HG03460 (cell line): ENCODE measurements around the gene CELF4.

ENCODE experiments used
- ATAC-seq: cut with Tn5 transposase; IDR thresholded peaks from one replicate; pipeline ENCODE4 v1.9.1; 2021; ENCODE audit not compliant: unreplicated experiment

Gene CELF4

DNA sequence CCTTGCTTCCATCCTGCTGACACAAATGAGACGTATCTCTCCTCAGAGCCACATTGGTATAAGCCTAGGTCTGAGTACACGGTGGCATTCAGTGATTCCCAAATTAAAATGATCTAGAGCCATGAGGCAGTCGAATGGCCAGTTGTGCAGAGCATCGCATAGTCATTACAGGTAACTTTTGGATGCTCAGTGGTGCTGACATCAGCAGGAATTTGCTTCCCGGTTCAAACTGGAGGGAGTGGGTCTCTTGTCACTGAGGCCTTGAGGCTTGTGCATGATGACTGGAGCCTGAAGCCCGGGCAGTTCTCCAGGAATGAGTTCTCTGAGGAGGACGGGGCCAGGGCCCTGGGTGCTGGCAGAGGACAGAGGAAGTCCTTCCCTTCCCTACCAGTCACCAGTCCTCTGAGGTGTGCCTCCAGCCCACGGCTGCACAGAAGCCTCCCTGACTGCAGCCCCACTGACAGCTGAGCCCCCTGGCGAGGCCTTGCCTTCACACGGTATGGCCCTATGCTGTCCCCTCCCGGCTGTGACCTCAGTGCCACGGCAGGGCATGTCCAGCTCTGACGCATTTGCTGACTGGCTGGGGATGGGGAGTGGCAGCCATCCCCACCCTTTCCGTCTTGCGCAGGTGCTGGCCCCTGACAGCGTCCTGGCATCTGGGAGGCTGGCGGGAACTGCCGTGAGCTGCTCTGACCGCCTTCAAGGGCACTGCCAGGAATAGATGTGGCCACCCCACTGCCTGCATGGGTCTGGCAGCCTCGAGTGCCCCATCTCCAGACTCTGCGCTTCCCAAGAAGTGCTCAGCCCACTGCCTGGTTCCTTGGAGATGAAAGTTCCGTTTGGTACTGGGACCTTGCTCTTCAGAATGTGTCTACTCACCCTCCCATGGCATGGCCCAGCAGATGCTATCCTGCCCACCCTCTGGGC, 117.4 kb downstream of the CELF4 start:
- ATAC-seq, result no peak

DNA sequence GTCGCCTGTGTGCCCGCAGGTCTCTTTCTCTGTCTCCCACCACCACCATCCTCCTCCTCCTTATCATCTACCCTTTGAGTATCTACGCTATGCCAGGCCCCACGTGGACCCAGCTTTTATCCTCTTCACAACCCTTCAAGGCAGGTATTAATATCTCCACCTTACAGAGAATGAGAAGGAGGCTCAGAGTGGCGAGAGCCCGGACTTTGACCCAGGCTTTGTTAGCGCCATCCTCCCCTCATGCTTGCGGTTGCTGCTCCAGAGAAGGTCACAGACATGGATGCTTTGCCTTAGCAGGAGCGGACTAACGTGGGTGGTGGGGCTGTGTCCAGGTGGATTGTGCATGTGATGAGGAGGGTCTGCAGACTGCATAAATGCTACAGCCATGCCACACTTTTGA, 119.8 kb downstream of the CELF4 start:
- no peak for ATAC-seq

DNA sequence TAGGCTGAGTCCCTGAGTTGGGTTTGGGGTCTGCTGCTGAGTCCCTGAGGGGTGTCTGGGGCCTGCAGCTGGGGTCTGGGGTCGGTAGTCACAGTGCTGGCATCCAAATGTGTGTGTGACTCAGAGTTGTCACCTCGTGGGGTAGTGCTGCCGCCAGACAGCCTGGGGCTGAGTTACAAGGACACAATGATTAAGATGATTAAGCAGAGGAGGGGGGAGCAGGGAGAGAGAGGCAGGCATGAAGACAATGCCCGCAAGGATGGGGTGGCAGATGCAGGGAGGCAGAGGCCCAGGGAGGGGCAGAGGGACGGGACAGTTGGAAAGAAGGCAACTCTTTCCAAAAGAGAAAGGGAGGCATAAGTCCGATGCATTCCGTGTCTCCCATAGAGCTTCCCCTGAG, 120.2 kb downstream of the CELF4 start:
- ATAC-seq, result no peak

DNA sequence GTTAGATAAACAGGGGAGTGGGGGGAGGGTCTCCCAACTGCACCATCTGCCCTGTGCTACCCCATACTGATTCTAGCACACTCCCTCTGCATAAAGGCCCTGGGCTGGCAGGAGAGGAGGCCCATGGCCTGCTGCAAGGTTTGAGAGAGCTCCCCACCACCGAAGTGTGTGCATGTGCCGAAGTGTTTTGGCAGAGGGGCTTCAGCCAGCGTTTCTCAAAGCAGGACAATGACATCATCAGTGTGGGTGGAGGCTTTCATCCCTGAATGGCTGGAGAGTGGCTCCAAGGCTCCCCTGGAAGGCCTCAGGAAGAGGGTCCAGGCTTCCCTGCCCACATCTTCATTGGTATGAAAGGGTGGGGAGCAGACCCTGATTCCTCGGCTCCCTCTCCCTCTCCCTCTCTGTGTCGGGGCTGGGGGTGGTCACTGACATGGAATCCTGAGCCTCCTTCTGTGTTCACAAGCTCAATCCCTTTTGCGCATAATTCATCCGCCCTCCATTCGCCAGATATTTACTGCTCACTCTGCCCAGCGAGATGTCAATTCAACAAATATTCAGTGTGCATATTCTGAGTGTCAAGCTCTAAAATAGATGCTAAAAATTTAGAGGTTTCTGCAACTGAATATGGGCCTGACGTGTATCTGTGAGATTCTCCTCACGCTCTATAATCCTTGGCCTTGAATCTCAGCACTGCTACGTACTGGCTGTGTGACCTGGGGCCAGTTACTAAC, 122.1 kb downstream of the CELF4 start:
- ATAC-seq, result no peak

DNA sequence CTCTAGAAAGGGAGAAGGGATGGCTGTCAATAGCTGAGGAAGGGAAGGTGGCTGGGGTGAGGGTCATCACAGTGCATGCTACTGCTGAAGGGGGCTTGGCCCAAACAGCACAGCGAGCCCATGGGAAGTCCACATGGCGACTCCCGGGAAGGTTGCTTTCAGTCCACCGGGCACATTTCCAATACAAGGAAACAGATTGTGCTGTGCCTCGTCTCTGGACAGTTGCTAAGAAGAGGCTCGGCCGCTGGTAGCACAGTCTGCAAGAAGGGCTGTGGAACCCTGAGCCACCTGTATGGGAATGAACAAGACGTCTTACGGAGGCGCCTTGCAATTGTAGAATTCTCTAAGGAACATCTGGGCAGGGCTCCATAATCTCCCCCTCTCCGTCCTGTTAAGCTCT, 123.1 kb downstream of the CELF4 start:
- ATAC-seq, result no peak

DNA sequence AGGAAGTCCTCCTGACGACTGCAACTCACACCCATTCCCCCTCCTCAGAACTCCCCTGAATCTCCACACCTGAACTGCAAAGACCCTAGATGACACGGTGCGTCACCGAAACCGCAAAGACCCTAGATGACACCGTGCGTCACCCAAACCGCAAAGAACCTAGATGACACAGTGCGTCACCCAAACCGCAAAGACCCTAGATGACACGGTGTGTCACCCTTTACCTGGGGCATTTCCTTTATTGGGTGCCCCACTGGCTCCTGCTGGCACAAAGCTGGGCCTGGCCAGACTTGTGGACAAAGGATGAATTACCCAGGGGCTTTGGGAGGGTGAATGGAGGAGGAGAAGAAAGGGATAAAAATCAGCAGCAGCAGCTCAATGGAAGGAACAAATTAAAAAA, 123.8 kb downstream of the CELF4 start:
- no peak for ATAC-seq

DNA sequence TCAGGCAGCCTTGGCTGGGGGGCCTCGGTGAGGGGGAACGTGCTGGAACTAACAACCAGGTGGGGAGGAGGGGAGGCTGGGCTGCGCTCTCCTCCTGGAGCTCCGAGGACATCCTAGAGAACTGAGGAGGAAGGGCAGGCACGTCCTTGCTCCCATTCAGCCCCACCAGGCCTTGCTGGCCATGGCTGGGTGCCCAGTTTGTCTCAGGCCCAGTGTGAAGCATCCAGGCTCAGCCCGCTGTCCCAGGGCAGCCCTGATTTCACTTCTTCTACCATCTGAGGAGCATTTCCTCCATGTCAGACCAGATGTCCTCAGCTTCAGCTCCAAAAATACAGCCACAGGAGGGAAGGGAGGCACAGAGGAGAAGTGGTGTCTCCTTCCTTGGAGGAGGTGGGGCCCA, 125.4 kb downstream of the CELF4 start:
- ATAC-seq, result no peak

DNA sequence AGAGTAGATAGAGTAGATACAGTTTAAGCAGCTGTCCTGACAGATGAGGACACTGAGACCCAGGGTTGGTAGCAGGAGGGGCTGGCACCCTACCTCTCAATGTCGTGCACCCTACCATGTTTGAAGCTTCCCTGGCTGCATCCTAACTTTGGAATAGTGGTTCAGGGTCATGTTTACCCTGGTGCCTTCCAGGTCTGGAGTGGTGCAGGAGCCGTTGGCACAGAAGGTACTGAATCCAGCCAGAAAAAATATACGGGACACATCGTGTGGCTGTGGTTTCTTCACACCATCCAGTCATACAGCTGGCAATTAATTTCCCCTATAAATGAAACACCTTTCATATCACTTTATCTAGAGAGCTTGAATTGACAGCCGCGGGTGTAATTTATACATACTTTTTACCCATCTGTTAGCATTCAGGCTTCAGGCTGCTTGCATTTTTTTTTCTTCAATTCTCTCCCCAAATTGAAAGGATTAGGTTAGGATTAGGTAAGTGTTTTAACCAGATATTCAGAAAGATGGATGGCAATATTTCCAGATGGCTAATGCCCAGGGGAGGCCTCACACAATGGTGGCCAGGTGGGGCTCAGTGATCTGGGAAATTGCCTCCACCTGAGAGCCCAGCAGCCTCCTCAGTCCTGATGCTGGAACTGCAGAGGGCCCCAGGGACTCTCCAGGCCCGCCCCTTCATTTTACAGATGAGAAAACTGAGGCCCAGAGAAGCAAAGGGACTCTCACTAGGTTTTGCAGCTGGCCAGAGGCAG, 127.0 kb downstream of the CELF4 start:
- ATAC-seq, result no peak

DNA sequence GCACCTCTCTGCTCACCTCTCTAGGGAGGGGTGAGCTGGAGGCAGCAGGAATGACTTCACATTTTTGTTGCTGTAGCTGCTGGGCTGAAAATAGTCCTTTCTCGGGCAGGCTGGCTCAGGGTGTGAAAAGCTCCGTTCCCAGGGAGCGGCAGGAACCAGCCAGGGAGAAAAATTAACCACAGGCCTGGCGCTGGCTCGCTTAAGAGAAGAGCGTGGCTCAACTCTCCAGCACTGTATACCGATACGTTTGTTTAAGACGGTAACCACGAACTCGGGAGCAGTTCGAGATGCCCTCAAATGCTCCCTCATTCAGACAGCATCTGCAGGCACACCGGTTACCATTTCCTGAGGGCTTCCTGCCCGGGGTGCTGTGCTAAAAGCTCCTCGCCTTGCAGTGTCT, 129.6 kb downstream of the CELF4 start:
- no peak for ATAC-seq

DNA sequence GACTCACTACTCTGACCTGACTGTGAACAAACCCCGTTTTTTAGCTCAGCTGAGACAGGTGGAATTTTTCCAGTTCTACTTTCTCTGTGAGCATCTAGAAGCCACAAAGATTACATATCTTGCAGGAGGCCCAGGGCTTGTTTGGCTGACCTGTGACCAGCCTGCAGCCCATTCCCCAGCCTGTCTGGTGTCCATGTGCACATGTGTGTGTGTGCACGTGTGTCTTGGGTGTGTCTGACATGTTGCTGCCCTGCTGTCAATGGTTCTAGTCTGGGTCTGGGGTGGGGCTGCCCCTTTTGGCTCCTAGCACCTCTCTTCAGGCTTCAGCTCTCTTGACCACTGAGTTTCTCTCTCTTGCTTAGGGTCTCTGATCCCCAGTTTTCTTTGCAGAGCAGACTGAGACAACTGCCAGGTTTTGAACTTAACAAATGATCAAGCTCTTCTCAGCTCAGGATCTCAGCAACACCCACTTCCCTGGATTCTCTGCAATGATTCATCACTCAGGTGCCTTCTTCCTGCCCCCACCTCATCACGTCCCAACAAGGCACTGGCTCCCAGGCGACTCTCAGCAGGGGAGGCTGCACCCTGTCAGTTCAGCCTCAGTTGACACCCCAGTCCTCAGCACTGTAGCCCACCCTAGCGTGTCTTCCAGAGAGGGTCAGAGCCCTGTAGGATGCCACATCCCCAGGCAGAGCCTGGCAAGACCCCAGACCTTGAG, 130.3 kb downstream of the CELF4 start:
- ATAC-seq, result no peak

DNA sequence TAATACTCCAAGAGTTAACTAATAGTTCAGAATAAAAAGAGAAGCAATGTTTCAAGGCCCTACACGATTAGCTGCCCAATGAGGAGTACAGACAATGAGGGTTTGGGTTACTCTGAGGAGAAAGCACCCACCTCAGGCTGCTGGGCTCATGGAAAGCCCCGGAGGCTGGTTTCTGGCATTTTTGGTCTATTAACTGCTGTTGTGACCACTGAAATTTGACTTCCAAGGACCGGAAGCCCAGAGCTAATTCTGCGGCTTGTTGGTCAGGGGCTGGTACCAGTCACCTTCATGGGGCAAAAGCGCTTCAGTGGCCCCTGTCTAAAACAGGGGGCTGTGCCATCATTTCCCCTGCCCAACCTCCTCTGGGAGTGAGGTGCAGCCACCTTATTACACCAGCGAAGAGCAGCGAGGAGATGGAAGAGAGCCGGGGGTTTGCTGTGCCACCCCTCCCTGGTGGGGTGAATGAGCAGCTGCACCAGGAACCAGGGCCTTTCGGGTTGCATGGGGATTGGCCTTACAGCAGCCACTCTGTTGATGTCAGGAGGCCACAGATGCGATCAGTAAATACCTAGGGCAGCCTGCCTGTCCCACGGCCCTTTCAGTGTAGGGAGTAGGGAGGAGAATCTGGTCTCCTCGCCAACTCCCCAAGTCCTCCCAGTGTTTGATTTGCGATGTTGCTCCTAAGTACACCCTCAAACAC, 131.3 kb downstream of the CELF4 start:
- ATAC-seq, result no peak

DNA sequence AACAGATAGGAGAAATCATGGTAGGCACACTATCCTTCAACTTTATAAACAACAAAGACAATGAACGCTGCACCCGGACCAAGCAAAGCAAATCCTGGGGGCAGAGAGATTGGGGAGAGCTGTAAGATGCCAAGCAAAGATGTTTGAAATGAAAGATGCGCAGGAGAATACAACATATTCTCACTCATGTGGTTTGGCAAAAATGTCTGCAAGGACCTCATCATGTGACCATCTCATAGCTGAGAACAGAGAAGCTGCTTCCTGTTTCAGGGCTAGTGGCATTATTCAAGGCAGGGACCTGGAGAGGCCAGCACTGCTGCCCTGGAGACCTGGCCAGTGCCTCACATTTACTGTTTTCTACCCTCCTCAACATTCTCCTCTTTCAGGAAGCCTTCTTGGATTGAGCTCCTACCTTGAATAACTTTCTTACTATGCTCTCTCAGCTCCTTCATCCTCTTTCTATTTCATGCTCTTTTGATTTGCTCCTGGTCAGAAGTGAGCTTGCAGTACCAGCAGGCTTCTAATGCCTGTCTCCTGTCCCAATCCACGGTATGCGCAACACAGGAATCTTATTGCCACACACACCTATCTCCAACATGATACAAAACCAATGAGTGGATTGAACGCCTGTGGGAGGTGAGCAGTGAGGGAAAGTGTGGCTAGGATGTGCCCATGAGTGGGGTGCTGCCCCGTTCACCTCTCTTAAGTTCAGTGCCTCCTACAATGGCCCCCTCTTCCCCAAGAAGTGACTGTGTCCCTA, 133.0 kb downstream of the CELF4 start:
- no peak for ATAC-seq

DNA sequence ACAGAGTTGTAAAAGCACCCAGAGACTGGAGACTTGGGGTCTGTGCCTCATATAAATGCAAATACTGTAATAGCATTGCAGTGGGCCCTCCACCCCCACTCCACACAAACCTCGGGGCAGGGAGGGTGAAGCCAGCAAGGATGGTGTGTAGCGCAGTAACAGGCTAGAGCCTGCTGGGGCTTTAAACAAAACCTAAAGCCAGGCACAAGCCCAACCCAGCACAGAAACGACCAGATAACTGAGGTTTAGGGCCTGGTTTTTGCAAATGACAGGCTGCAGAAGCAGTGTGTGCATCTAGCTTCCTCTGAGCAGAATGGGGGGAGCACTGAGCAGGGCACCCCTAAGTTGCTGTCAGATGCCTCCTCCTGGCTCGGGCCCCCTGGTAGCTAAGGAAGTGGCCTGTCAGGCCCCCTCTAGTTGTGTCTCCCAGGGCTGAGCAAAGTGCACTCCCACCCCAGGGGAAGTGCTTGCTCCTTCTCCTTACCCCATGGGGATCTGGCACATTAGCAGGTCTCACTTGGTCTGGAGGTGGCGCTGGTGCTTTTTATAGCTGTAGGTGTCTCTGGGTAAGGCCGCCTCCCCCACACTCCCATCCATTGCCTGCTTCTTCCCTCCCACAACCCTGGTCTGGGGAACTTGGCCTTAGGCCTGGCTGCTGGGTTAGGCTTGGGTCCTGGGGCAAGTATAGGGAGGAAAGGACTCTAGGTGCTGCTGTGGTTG, 135.1 kb downstream of the CELF4 start:
- no peak for ATAC-seq

DNA sequence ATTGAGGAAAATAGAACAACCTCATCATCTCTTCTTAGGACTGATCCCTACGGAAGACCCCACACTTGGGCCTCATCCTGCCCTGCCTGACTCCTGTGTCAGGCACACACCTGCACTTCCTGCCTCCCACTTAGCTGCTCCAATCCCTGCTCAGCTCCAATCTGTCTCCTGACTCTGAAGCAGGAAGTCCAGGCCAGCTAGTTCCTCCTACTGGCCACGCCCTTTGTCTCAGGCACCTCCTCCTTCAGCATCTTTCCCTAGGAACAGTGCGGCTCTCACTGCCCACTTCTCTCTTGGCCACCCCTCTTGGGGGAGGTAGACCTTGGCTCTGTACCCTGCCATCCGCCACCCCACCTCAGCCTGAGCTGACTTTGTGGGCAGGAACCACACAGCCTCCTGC, 135.8 kb downstream of the CELF4 start:
- ATAC-seq, result no peak

DNA sequence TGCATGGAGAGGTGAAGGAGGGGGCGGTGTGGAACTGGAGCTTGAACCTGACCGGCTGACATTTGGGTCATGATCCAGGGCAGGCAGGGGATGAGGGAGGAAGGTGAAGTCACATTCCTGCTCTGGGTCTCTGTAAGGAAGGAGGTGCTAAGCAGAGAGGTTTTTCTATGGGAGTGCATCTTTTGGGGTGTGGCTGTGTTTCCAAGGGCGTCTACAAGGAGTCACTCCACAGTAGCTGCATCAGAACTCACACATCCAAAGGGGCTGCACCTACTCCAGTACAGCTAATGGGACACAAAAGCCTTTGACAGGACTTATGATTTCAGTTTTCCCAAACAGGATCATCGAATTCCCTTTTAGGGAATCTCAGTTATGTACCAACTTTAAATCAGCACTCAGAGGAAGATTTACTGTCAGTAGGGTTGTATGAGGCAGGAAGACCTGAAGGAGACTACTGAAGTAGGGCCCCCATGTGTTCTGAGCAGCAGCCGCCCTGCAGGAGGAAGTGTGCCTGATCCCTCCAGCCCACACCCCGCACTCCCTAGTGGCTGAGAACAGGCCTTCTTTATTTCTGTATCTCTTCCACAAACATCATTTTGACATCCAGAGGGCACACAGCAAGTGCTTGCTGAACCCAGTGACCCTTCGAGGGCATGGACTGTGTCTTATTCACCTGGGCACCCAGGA, 137.2 kb downstream of the CELF4 start:
- ATAC-seq, result no peak

DNA sequence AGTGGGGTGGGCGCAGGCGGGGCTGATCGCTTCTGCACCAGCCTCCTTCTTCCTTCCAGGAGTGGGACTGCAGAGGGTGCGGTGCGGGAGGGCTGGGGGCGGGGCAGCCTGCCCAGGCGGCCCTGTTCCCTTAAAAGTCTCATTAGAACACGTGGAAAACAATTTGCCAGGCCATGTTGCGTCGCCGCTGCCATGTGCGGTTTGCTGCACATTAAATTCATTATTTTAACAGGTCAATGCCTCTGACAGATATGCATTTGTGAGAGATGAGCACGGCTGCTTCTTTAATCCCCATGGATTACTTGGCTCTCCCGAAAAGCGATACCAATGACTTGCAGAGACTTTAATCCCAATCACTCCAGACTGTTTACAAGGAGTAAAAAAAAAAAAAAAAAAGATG, 139.0 kb downstream of the CELF4 start:
- no peak for ATAC-seq

DNA sequence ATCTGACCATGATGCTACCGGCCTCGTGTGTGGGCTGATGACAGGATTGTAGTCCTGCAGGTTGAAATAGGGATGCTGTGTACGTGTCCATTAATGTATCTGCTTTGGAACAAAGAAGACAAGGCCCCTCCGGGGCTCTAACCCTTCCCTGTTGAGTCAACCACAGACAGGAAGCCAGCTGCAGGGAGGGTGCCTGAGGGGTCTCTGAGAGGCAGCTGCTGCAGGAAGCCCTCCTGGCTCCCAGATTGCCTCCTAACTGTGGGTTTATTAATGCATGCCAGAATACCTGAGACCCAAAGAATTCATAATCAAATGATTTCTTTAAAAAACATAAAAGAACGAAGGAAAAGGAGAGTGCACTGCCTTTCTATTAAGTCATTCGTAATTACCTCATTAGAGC, 140.4 kb downstream of the CELF4 start:
- no peak for ATAC-seq

DNA sequence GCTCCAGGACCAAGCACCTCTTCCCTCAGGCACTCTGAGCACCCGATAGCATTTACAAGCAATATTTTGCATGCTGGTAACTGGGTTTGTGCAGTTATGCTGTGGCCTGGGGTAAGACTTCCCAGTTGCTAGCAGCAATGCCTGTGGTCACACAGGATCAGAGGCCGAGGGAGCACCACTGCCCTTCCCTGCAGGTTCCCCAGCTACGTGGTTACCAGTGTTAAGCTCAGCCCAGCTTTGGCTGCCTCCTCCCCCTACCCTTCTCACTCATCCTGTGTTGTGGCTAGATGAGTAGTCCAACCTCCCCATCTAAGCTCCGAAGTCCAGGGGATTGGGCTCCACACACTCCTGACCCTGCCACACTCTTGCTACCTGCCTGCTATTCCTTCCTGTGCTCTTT, 141.1 kb downstream of the CELF4 start:
- ATAC-seq, result no peak
